ENCODE measurements around the gene CTPS2.
A peak's percentile ranks its signal among the peaks of the same experiment; 100 is the strongest.
"Not testable (repeated sequence)": the region's sequence is repeated elsewhere in the genome, so short reads cannot be mapped to it uniquely, and the experiment has no call there.

Gene CTPS2

GRCh38 chrX:16628946-16629595 lies 83.4 kb downstream of the CTPS2 start:
- Histone ChIP-seq H2AK5ac (ENCODE audit: low read length, severe bottlenecking) (no peak overlapping the region), H3K4me2 (ENCODE audit: low read length, poor library complexity, severe bottlenecking) (no peak overlapping the region), H3K18ac (ENCODE audit: low read depth in 1 of 2, low read length in 2 of 2) (no peak overlapping the region), H3K79me1 (replicated peaks; ENCODE audit: low read length, poor library complexity, severe bottlenecking) (peaks cover 2% of the 10 kb centered on the region), H3K27ac (ENCODE audit: low read length, poor library complexity, severe bottlenecking) (peak overlapping the region; percentile 32), H3K36me3 (ENCODE audit: control insufficient read depth in 1 of 2, insufficient read depth in 2 of 2, low read depth in 1 of 2, low read length in 2 of 2) (no peaks in the 10 kb centered on the region), H3K23ac (ENCODE audit: low read length in 2 of 2) (no peak overlapping the region), H3K4me3 (ENCODE audit: insufficient read depth in 1 of 2, low read depth in 1 of 2, low read length in 2 of 2) (no peak overlapping the region), H2BK15ac (ENCODE audit: low read depth, poor library complexity, severe bottlenecking) (no peak overlapping the region), H4K91ac (ENCODE audit: low read length) (no peak overlapping the region), H3K27me3 (ENCODE audit: control insufficient read depth in 1 of 2, insufficient read depth in 1 of 2, low read length in 2 of 2) (no peaks in the 10 kb centered on the region), H4K8ac (ENCODE audit: low read length) (no peak overlapping the region), H2BK12ac (ENCODE audit: low read length in 2 of 2) (no peak overlapping the region), H2BK120ac (ENCODE audit: low read depth, low read length) (no peak overlapping the region), H3K9ac (ENCODE audit: low read length) (no peak overlapping the region), H3K9me3 (ENCODE audit: control insufficient read depth, low read length) (no peaks in the 10 kb centered on the region), H2BK5ac (ENCODE audit: low read depth, low read length, poor library complexity, severe bottlenecking) (no peak overlapping the region), H3K14ac (ENCODE audit: low read length in 2 of 2) (no peak overlapping the region), H3K4ac (ENCODE audit: low read depth in 1 of 2, low read length in 2 of 2) (no peak overlapping the region), H2AFZ (ENCODE audit: low read depth, low read length) (no peak overlapping the region), H3K4me1 (ENCODE audit: control insufficient read depth, insufficient read depth, low read depth, low read length) (peaks cover 3% of the 10 kb centered on the region)
- no peak for DNase-seq
- WGBS, result 56% methylated on average over 13 of the region's 17 CpGs

- H2BK15ac ChIP-seq (ENCODE audit: low read depth, poor library complexity, severe bottlenecking); H3K36me3 ChIP-seq (ENCODE audit: control insufficient read depth in 1 of 2, insufficient read depth in 2 of 2, low read depth in 1 of 2, low read length in 2 of 2); H3K9ac ChIP-seq (ENCODE audit: low read length); H4K8ac ChIP-seq (ENCODE audit: low read length); H2AFZ ChIP-seq (ENCODE audit: low read depth, low read length); H3K79me1 ChIP-seq (replicated peaks; ENCODE audit: low read length, poor library complexity, severe bottlenecking); H3K27me3 ChIP-seq (ENCODE audit: control insufficient read depth in 1 of 2, insufficient read depth in 1 of 2, low read length in 2 of 2); H2BK12ac ChIP-seq (ENCODE audit: low read length in 2 of 2); H2AK5ac ChIP-seq (ENCODE audit: low read length, severe bottlenecking); H3K4me1 ChIP-seq (ENCODE audit: control insufficient read depth, insufficient read depth, low read depth, low read length); H3K18ac ChIP-seq (ENCODE audit: low read depth in 1 of 2, low read length in 2 of 2); H3K14ac ChIP-seq (ENCODE audit: low read length in 2 of 2); H3K9me3 ChIP-seq (ENCODE audit: control insufficient read depth, low read length); H3K4me3 ChIP-seq (ENCODE audit: insufficient read depth in 1 of 2, low read depth in 1 of 2, low read length in 2 of 2); DNase-seq; H3K4ac ChIP-seq (ENCODE audit: low read depth in 1 of 2, low read length in 2 of 2); H4K91ac ChIP-seq (ENCODE audit: low read length); H2BK5ac ChIP-seq (ENCODE audit: low read depth, low read length, poor library complexity, severe bottlenecking); H2BK120ac ChIP-seq (ENCODE audit: low read depth, low read length); H3K23ac ChIP-seq (ENCODE audit: low read length in 2 of 2); H3K4me2 ChIP-seq (ENCODE audit: low read length, poor library complexity, severe bottlenecking): not testable (repeated sequence)
- H3K27ac ChIP-seq (ENCODE audit: low read length, poor library complexity, severe bottlenecking), result peak overlapping the region; percentile 32
- 61% methylated on average over 3 of the region's 6 CpGs for WGBS
Observed at GRCh38 chrX:16628511-16628910, 84.0 kb downstream of the CTPS2 start.

GRCh38 chrX:16619024-16619423 lies 93.4 kb downstream of the CTPS2 start:
- Histone ChIP-seq H3K4me2 (ENCODE audit: low read length, poor library complexity, severe bottlenecking) (no peak overlapping the region), H3K79me1 (replicated peaks; ENCODE audit: low read length, poor library complexity, severe bottlenecking) (peaks cover 2% of the 10 kb centered on the region), H3K4me1 (ENCODE audit: control insufficient read depth, insufficient read depth, low read depth, low read length) (no peaks in the 10 kb centered on the region), H3K9me3 (ENCODE audit: control insufficient read depth, low read length) (peaks cover 3% of the 10 kb centered on the region), H2AK5ac (ENCODE audit: low read length, severe bottlenecking) (no peak overlapping the region), H3K18ac (ENCODE audit: low read depth in 1 of 2, low read length in 2 of 2) (no peak overlapping the region), H4K91ac (ENCODE audit: low read length) (no peak overlapping the region), H4K8ac (ENCODE audit: low read length) (no peak overlapping the region), H2BK5ac (ENCODE audit: low read depth, low read length, poor library complexity, severe bottlenecking) (no peak overlapping the region), H3K4ac (ENCODE audit: low read depth in 1 of 2, low read length in 2 of 2) (no peak overlapping the region), H3K36me3 (ENCODE audit: control insufficient read depth in 1 of 2, insufficient read depth in 2 of 2, low read depth in 1 of 2, low read length in 2 of 2) (peaks cover 4 to 5% of the 10 kb centered on the region in 2 experiments), H3K23ac (ENCODE audit: low read length in 2 of 2) (no peak overlapping the region), H3K27me3 (ENCODE audit: control insufficient read depth in 1 of 2, insufficient read depth in 1 of 2, low read length in 2 of 2) (no peaks in the 10 kb centered on the region), H2BK15ac (ENCODE audit: low read depth, poor library complexity, severe bottlenecking) (no peak overlapping the region), H2BK120ac (ENCODE audit: low read depth, low read length) (no peak overlapping the region), H3K9ac (ENCODE audit: low read length) (no peak overlapping the region), H2BK12ac (ENCODE audit: low read length in 2 of 2) (no peak overlapping the region), H3K14ac (ENCODE audit: low read length in 2 of 2) (no peak overlapping the region), H3K27ac (ENCODE audit: low read length, poor library complexity, severe bottlenecking) (no peak overlapping the region), H3K4me3 (ENCODE audit: insufficient read depth in 1 of 2, low read depth in 1 of 2, low read length in 2 of 2) (no peak overlapping the region), H2AFZ (ENCODE audit: low read depth, low read length) (no peak overlapping the region)
- no peak for DNase-seq
- WGBS, result 100% methylated on average over 2 of the region's 2 CpGs

GRCh38 chrX:16618422-16618821 lies 94.0 kb downstream of the CTPS2 start:
- H3K4me3 ChIP-seq (ENCODE audit: insufficient read depth in 1 of 2, low read depth in 1 of 2, low read length in 2 of 2), result no peak overlapping the region
- no peak overlapping the region for H3K4me2 ChIP-seq (ENCODE audit: low read length, poor library complexity, severe bottlenecking)
- no peak overlapping the region for H2BK15ac ChIP-seq (ENCODE audit: low read depth, poor library complexity, severe bottlenecking)
- H2BK5ac ChIP-seq (ENCODE audit: low read depth, low read length, poor library complexity, severe bottlenecking), result no peak overlapping the region
- H3K18ac ChIP-seq (ENCODE audit: low read depth in 1 of 2, low read length in 2 of 2), result no peak overlapping the region
- no peak overlapping the region for H3K14ac ChIP-seq (ENCODE audit: low read length in 2 of 2)
- no peak overlapping the region for H2BK12ac ChIP-seq (ENCODE audit: low read length in 2 of 2)
- H3K27ac ChIP-seq (ENCODE audit: low read length, poor library complexity, severe bottlenecking), result no peak overlapping the region
- H2BK120ac ChIP-seq (ENCODE audit: low read depth, low read length), result no peak overlapping the region
- no peak overlapping the region for H3K9ac ChIP-seq (ENCODE audit: low read length)
- no peak overlapping the region for H2AFZ ChIP-seq (ENCODE audit: low read depth, low read length)
- DNase-seq, result no peak
- H4K8ac ChIP-seq (ENCODE audit: low read length), result no peak overlapping the region
- H3K9me3 ChIP-seq (ENCODE audit: control insufficient read depth, low read length), result peaks cover 3% of the 10 kb centered on the region
- WGBS, result no CpG with 5 or more reads among the region's 1 CpG
- H3K36me3 ChIP-seq (ENCODE audit: control insufficient read depth in 1 of 2, insufficient read depth in 2 of 2, low read depth in 1 of 2, low read length in 2 of 2), result peaks cover 5 to 7% of the 10 kb centered on the region in 2 experiments
- no peak overlapping the region for H3K4ac ChIP-seq (ENCODE audit: low read depth in 1 of 2, low read length in 2 of 2)
- H3K27me3 ChIP-seq (ENCODE audit: control insufficient read depth in 1 of 2, insufficient read depth in 1 of 2, low read length in 2 of 2), result peaks cover 0 to under 1% of the 10 kb centered on the region in 2 experiments
- no peak overlapping the region for H2AK5ac ChIP-seq (ENCODE audit: low read length, severe bottlenecking)
- peaks cover 2% of the 10 kb centered on the region for H3K79me1 ChIP-seq (replicated peaks; ENCODE audit: low read length, poor library complexity, severe bottlenecking)
- H3K23ac ChIP-seq (ENCODE audit: low read length in 2 of 2), result no peak overlapping the region
- H3K4me1 ChIP-seq (ENCODE audit: control insufficient read depth, insufficient read depth, low read depth, low read length), result no peaks in the 10 kb centered on the region
- no peak overlapping the region for H4K91ac ChIP-seq (ENCODE audit: low read length)
